ENCODE results near the gene ZNF367. TPM values are rescaled to one million over a fixed set of nuclear protein-coding genes. Genes with fewer than 3 reads are reported as not detected.
"Not testable (repeated sequence)": the region's sequence is repeated elsewhere in the genome, so short reads cannot be mapped to it uniquely, and the experiment has no call there.

Gene ZNF367
- total RNA-seq, 2 donors from 2014 or later: 12.8 to 26.3 TPM

GRCh38 chr9:96381125-96381524 is 37.0 kb downstream of the ZNF367 start:
- no peaks in the 10 kb centered on the region for H3K9me3 Mint-ChIP-seq
- peaks cover 7% of the 10 kb centered on the region for H3K36me3 Mint-ChIP-seq
- H3K27me3 Mint-ChIP-seq: no peaks in the 10 kb centered on the region
- peaks cover 33 to 35% of the 10 kb centered on the region in 2 donors for H3K4me1 Mint-ChIP-seq (ENCODE audit: low read depth in 2 of 2)
- H3K27ac Mint-ChIP-seq: peak overlapping the region in 1 of 2 donors; percentile 32
- ATAC-seq: no peak
- DNase-seq (ENCODE audit: low spot score): no peak
- H3K4me3 Mint-ChIP-seq: no peak overlapping the region

DNA sequence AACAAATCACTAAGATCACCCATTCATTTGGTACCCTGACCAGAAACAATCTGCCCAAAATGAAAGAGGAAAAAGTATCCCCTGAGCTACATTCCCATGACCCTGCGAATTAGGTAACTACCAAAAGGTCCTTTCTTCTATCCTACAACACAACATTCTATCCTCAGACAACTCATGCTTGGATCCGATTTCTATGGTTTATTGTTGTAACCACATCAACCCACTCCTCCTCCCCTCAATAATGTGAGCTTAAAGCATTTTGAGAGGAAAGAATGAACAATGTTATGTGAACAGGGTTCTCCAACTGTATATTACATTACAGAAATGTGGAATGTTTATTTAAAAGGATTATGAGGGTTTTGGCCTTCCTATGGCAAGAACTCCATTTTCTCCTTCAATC is 38.7 kb downstream of the ZNF367 start:
- no peaks in the 10 kb centered on the region for H3K27me3 Mint-ChIP-seq
- H3K9me3 Mint-ChIP-seq: no peaks in the 10 kb centered on the region
- no peak for ATAC-seq
- no peaks in the 10 kb centered on the region for H3K36me3 Mint-ChIP-seq
- DNase-seq (ENCODE audit: low spot score): no peak
- H3K27ac Mint-ChIP-seq: no peak overlapping the region
- H3K4me1 Mint-ChIP-seq (ENCODE audit: low read depth in 2 of 2): peaks cover 30 to 36% of the 10 kb centered on the region in 2 donors
- no peak overlapping the region for H3K4me3 Mint-ChIP-seq

DNA sequence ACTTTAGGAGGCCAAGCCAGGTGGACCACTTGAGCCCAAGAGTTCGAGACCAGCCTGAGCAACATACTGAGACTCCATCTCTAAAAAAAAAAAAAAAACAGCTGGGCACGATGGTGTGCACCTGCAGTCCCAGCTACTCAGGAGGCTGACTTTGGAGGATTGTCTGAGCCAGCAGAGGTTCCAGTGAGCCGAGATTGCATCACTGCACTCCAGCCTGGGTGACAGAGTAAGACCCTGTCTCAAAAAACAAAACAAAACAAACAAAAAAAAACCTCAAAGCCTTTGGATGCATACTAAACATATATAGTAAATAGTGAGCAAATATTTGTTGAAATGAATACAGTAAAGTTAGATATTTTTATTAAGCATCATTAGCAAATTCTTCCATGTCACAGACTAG is 40.0 kb downstream of the ZNF367 start:
- no peaks in the 10 kb centered on the region for H3K36me3 Mint-ChIP-seq
- ATAC-seq (no peak), DNase-seq (ENCODE audit: low spot score) (no peak)
- no peaks in the 10 kb centered on the region for H3K27me3 Mint-ChIP-seq
- no peak overlapping the region for H3K4me3 Mint-ChIP-seq
- no peak overlapping the region for H3K27ac Mint-ChIP-seq
- H3K4me1 Mint-ChIP-seq (ENCODE audit: low read depth in 2 of 2): peaks cover 24 to 32% of the 10 kb centered on the region in 2 donors
- no peaks in the 10 kb centered on the region for H3K9me3 Mint-ChIP-seq

- DNase-seq (ENCODE audit: low spot score) (no peak), ATAC-seq (no peak)
- Mint-ChIP-seq H3K4me3 (no peak overlapping the region), H3K9me3 (no peaks in the 10 kb centered on the region), H3K4me1 (ENCODE audit: low read depth in 2 of 2) (peaks cover 19 to 26% of the 10 kb centered on the region in 2 donors), H3K36me3 (no peaks in the 10 kb centered on the region), H3K27ac (no peak overlapping the region), H3K27me3 (no peaks in the 10 kb centered on the region)
These were observed 41.0 kb downstream of the ZNF367 start for GRCh38 chr9:96376891-96377874.

- H3K9me3 Mint-ChIP-seq; DNase-seq (ENCODE audit: low spot score); H3K4me3 Mint-ChIP-seq; H3K27me3 Mint-ChIP-seq; H3K27ac Mint-ChIP-seq; H3K36me3 Mint-ChIP-seq; ATAC-seq: not testable (repeated sequence)
- peaks cover 5 to 15% of the 10 kb centered on the region in 2 donors for H3K4me1 Mint-ChIP-seq (ENCODE audit: low read depth in 2 of 2)
These were observed 42.7 kb downstream of the ZNF367 start for GRCh38 chr9:96375507-96375906.

DNA sequence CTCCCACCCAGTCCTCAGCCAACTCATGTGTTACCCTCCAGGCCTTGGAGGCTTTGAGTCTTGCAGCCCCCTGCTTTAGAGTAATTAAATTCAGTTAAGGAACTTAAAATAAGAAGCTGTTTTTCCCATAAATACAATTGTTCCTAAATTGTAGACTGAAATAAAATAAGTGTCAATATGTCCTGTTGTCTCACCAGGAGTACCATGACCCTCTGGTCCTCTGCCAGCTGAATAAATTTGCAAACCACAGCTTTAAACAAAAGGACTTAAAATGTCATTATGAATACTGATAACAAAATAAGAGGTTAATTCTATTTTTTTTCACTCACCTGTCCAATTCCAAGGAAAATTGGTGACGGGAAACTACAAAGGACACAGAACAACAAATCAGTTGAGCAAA is 50.2 kb downstream of the ZNF367 start:
- Mint-ChIP-seq H3K4me3 (no peak overlapping the region), H3K27me3 (no peaks in the 10 kb centered on the region), H3K36me3 (peaks cover 5% of the 10 kb centered on the region), H3K27ac (no peak overlapping the region), H3K9me3 (no peaks in the 10 kb centered on the region), H3K4me1 (ENCODE audit: low read depth in 2 of 2) (peaks cover 0 to 3% of the 10 kb centered on the region in 2 donors)
- ATAC-seq (no peak), DNase-seq (ENCODE audit: low spot score) (no peak)

DNA sequence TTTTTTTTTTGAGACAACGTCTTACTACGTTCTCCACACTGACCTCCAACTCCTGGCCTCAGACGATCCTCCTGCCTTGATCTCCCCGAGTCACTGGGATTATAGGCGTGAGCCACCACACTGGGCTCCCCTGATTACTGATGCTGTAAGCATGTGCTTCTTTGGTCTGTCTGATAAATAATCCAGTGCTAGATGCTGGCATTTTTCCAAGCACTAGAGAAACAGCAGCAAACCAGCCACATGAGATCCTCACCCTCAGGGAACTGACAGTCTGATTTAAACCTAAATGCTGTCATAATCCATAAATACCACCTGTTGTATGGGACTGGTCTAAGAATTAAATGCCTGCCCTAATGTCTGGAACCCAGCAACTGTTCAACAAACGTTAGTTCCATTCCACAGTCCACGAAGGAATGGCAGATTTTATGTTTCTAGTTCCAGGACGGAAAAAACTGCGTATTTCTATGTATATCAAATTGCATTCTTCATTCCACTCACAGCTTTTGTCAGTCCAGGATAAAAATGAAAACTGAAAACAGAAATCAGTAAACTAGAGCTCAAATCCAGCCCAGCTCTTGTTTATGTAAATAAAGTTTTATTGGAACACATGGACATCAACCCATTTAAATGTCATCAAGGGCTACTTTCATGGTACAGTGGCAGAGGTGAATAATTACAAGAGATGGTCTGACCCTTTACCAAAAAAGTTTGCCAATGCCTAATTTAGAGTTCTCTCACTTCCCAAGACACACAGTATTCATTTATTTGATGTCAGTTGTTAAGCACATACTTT is 54.8 kb downstream of the ZNF367 start:
- H3K36me3 Mint-ChIP-seq: peaks cover 5% of the 10 kb centered on the region
- no peaks in the 10 kb centered on the region for H3K9me3 Mint-ChIP-seq
- no peak overlapping the region for H3K4me3 Mint-ChIP-seq
- no peak overlapping the region for H3K27ac Mint-ChIP-seq
- DNase-seq (ENCODE audit: low spot score) (no peak), ATAC-seq (no peak)
- H3K27me3 Mint-ChIP-seq: no peaks in the 10 kb centered on the region
- H3K4me1 Mint-ChIP-seq (ENCODE audit: low read depth in 2 of 2): no peaks in the 10 kb centered on the region

DNA sequence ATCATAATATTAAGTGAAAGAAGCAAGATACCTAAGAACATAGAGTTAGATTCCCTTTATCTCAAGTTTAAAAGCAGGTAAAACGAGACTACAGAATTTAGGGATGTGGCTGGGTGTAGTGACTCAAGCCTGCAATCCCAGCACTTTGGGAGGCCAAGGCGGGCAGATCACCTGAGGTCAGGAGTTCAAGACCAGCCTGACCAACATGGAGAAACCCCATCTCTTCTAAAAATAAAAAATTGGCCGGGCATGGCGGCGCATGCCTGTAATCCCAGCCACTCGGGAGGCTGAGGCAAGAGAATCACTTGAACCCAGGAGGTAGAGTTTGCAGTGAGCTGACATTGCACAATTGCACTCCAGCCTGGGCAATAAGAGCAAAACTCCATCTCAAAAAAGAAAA is 56.1 kb downstream of the ZNF367 start:
- H3K36me3 Mint-ChIP-seq: not testable (repeated sequence)

GRCh38 chr9:96361668-96362067 is 56.5 kb downstream of the ZNF367 start:
- no peaks in the 10 kb centered on the region for H3K9me3 Mint-ChIP-seq
- no peaks in the 10 kb centered on the region for H3K4me1 Mint-ChIP-seq (ENCODE audit: low read depth in 2 of 2)
- no peak overlapping the region for H3K4me3 Mint-ChIP-seq
- H3K36me3 Mint-ChIP-seq: peaks cover 5% of the 10 kb centered on the region
- no peak overlapping the region for H3K27ac Mint-ChIP-seq
- H3K27me3 Mint-ChIP-seq: no peaks in the 10 kb centered on the region
- no peak for DNase-seq (ENCODE audit: low spot score)
- no peak for ATAC-seq

More for the DNA sequence above, 56.1 kb downstream of the ZNF367 start:
- H3K4me1 Mint-ChIP-seq (ENCODE audit: low read depth in 2 of 2); H3K27me3 Mint-ChIP-seq; H3K27ac Mint-ChIP-seq; H3K4me3 Mint-ChIP-seq; DNase-seq (ENCODE audit: low spot score); ATAC-seq; H3K9me3 Mint-ChIP-seq: not testable (repeated sequence)

GRCh38 chr9:96360976-96361375 is 57.2 kb downstream of the ZNF367 start:
- Mint-ChIP-seq H3K9me3 (no peaks in the 10 kb centered on the region), H3K4me1 (ENCODE audit: low read depth in 2 of 2) (no peaks in the 10 kb centered on the region), H3K27me3 (no peaks in the 10 kb centered on the region), H3K4me3 (no peak overlapping the region), H3K27ac (no peak overlapping the region), H3K36me3 (peaks cover 5% of the 10 kb centered on the region)
- no peak for DNase-seq (ENCODE audit: low spot score)
- no peak for ATAC-seq

GRCh38 chr9:96360523-96360922 is 57.6 kb downstream of the ZNF367 start:
- not testable (repeated sequence) for H3K27me3 Mint-ChIP-seq

GRCh38 chr9:96350866-96351265 is 67.3 kb downstream of the ZNF367 start:
- Mint-ChIP-seq H3K27ac (no peak overlapping the region), H3K36me3 (no peaks in the 10 kb centered on the region)

More at GRCh38 chr9:96360523-96360922, 57.6 kb downstream of the ZNF367 start:
- H3K36me3 Mint-ChIP-seq; ATAC-seq; H3K9me3 Mint-ChIP-seq; H3K4me3 Mint-ChIP-seq; DNase-seq (ENCODE audit: low spot score); H3K4me1 Mint-ChIP-seq (ENCODE audit: low read depth in 2 of 2); H3K27ac Mint-ChIP-seq: not testable (repeated sequence)

GRCh38 chr9:96348261-96348660 is 69.9 kb downstream of the ZNF367 start:
- ATAC-seq: no peak
- no peak overlapping the region for H3K27ac Mint-ChIP-seq
- H3K4me3 Mint-ChIP-seq: no peak overlapping the region
- H3K27me3 Mint-ChIP-seq: no peaks in the 10 kb centered on the region
- H3K9me3 Mint-ChIP-seq: no peaks in the 10 kb centered on the region
- no peaks in the 10 kb centered on the region for H3K4me1 Mint-ChIP-seq (ENCODE audit: low read depth in 2 of 2)
- no peak for DNase-seq (ENCODE audit: low spot score)
- no peaks in the 10 kb centered on the region for H3K36me3 Mint-ChIP-seq

More at GRCh38 chr9:96350866-96351265, 67.3 kb downstream of the ZNF367 start:
- no peak for DNase-seq (ENCODE audit: low spot score)
- Mint-ChIP-seq H3K4me3 (no peak overlapping the region), H3K27me3 (no peaks in the 10 kb centered on the region), H3K4me1 (ENCODE audit: low read depth in 2 of 2) (no peaks in the 10 kb centered on the region), H3K9me3 (no peaks in the 10 kb centered on the region)
- ATAC-seq: no peak

DNA sequence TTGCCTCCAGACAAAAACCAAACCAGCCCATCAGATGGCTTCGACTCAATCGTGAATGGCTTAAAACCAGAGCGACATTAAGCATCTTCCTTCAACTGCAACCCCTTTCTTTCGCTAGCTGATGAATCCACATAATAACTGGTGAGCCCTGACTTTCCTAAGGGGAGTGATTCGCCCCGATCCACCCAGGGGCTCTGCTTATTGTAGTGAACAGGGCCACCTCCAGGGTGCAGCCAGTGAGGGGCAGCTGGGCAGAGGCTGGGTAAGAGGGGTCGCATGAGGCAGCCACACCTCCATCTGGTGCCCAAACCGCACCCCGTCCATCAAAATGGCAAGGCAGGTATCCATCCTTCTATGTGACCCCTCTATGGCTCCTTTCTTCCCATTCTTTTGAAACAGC is 72.6 kb downstream of the ZNF367 start:
- ATAC-seq (peak in 1 of 2 donors; percentile 32), DNase-seq (ENCODE audit: low spot score) (no peak)
- no peaks in the 10 kb centered on the region for H3K36me3 Mint-ChIP-seq
- no peaks in the 10 kb centered on the region for H3K9me3 Mint-ChIP-seq
- H3K27me3 Mint-ChIP-seq: no peaks in the 10 kb centered on the region
- no peak overlapping the region for H3K27ac Mint-ChIP-seq
- no peaks in the 10 kb centered on the region for H3K4me1 Mint-ChIP-seq (ENCODE audit: low read depth in 2 of 2)
- H3K4me3 Mint-ChIP-seq: no peak overlapping the region

All from natural killer cell treated with Interleukin-12 subunit alpha and Interleukin-12 subunit beta and Interleukin-15 and Interleukin-18, amount 100 ng/mL, for 72 hours (primary cell).